Fibroblast of skin of right quadriceps (primary cell): ENCODE results near the gene IP6K2.

Source experiments
- DNase-seq: peaks from one replicate; pipeline ENCODE4 v3.0.0-alpha.2; 2013

IP6K2 gene

DNA sequence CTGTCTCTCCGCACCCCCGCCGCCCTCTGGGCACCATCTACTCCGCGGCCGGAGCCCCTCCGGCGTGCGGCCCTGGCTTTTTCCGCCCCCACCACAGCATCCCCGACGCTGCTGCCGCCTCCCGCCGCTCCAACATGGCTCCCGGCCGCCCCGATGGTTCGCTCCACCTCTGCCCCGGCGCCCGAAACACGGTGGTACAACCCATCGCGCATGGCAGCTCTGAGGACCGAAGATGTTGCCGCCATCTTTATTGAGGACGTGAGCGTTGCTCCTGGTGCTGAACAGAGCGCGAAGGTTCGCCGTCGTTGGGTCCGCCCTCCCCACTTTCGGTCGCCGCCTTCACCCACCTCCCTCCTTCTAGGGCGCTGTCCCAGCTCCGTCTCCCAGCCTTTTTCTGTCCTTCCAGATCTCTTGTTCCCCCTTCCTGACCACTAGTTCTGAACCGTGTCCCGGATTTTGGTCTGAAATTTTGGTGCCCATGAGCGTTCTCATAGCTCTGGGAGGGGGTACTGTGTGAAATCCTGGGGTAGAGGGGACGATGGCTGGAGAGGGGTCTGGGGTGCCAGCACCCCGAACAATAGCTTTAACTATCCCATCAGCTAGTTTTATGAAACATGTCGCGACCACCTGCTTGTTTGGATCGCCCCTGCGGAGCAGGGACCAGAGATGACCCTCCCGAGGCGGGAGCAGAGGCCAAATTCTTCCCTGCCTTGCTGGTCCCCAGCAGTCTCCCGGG lies 54.1 kb downstream of the IP6K2 start, which contains the start of gene CELSR3:
CELSR3 (minus strand) TSS at position 134 of the 736 bp plus-strand sequence. CDS start 252 bp downstream, outside the sequence.
- peak; percentile 87 for DNase-seq

DNA sequence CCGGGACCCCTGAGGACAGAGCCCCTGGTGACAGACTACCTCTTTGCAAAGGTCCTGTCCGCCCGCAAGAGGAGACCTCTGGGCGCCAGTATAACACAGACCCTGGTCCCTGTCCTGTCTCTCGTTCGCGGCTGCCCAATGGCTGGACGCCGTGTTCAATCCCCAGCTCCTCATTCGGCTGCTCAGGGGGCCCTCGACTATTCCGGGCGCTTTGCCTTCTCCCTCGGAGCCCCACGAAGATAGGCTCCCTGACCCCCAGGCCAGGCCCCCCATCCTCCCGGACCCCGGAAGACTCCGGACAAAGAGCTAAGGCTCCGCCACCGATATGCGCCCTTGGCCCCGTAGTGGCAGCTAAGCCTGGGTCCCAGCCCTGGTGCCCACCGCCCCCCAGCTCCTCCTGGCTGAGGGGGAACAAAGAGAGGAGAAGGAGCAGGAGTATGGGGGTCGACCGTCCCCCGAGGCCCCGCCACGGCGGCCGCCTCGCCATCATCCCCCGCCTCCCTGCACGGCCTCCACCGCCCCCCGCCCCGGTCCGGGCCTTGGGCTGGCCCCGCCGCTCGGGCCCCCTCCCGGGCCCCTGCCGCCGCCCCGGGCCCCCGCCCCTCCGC lies 54.8 kb downstream of the IP6K2 start:
- DNase-seq = no peak

DNA sequence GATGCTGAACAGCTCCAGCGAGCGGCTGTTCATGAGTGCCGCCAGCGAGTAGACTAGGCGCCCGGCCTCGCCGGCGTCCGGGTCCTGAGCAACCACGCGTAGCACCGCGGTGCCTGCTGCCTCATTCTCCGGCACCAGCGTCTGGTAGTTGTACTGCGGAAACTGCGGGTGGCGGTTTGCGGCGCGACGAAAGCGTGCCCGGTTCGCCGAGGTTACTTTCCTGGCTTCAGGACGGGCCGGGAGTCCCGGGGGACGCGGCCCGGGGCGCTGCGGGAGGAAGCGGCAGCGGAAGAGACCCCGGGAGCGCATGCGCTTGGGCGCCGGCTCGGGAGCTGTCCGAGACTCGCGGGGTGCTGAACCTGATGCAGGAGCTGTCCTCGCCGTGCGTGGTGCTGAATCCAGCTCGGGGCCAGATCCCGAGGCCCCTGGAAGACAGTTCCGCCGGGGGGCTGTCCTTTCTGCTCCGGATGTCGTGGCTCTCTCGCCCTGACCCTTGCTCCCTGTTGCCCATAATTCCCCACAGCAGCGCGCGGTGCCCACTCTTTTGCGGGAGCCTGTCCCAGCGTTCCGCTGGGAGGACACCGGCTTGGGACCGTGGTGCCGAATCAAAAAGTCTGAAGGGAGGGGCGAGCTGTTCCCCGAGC lies 55.4 kb downstream of the IP6K2 start:
- peak; percentile 29 for DNase-seq

DNA sequence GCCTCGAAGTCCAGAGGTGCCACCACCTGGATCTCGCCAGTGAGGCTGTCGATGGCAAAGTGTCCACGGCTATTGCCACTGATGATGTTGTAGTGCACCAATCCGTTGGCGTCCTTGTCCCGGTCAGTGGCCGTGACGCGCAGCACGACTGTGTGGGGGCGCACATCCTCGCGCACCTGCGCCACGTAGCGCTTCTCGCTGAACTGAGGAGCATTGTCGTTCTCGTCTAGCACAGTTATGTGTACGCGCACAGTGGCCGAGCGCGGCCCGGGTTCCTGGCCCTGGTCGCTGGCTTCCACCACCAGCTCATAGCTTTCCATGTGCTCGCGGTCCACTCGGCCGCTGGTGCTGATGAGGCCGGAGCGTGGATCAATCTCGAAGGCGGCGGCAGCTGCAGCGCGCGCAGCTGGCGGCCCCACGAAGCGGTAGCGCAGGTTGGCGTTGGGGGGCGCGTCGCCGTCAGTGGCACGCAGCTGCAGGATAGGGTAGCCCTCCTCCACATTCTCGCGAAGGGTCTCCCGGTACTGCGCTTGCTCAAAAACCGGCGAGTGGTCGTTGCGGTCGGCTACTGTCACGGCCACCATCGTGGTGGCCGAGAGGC lies 56.1 kb downstream of the IP6K2 start:
- DNase-seq = no peak

GRCh38 chr3:48656841-48657281 lies 60.2 kb downstream of the IP6K2 start:
- no peak for DNase-seq

GRCh38 chr3:48656061-48656840 lies 60.8 kb downstream of the IP6K2 start:
- peak; percentile 52 for DNase-seq

- DNase-seq = no peak
Measured at GRCh38 chr3:48655606-48656005, 61.4 kb downstream of the IP6K2 start.

- no peak for DNase-seq
Measured at GRCh38 chr3:48655063-48655462, 62.0 kb downstream of the IP6K2 start.

DNA sequence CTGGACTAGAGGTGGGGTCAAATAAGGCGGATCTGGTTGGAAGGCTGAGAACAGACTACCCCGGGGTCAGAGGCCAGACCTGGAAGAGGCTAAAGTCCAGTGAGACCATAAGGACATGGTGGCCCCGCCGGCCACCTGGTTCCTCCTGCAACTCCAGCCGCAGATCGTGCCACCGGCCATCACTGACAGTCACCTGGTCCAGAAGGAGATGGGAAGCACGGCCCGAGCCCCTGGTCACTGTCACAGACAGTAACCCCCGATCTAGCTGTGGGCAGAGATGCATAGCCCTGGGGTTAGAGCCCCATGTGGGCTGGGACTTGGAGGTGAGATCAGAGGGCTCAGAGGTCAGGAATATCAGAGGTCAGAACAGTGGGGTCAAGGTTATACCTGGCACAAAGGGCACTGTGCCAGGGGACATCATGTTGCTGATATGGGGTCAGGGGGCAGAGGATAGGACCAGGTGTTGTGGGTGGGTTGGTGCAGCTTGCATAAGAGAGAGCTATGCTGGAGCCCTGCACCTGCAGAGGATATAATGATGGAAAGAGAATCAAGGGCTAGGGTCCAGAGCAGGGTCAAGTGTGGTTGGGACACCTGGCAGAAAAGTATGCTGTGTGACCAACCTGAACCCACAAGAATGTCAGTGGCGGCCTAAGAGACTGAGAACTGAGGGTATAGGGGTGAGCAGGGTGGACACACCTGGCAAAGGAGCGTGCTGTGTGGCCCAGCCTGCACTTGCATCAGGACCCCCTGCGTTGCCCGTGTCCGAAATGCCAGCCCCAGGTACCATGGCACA lies 63.9 kb downstream of the IP6K2 start:
- DNase-seq = no peak

GRCh38 chr3:48651771-48652170 lies 65.2 kb downstream of the IP6K2 start:
- no peak for DNase-seq

DNA sequence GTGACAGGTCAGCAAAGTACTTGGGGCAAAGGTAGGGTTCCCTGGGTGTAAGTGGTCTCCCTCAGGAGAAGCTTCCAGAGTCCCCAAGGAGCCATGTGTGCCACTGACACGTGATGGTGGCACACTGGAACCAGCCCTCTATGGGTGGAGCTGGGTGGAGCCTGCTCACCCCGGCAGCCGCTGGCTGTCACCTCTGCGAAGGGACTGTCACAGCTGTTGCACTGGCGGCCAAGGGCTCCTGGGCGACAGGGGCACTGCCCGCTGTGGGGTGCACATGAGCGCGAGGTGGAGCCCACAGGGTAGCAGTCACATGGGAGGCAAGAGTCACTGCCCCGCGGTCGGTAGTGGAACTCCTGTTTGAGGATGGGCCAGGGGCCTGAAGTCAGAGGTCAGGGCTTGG lies 66.3 kb downstream of the IP6K2 start:
- no peak for DNase-seq

- DNase-seq = no peak
Measured at GRCh38 chr3:48648188-48648850, 68.7 kb downstream of the IP6K2 start.

DNA sequence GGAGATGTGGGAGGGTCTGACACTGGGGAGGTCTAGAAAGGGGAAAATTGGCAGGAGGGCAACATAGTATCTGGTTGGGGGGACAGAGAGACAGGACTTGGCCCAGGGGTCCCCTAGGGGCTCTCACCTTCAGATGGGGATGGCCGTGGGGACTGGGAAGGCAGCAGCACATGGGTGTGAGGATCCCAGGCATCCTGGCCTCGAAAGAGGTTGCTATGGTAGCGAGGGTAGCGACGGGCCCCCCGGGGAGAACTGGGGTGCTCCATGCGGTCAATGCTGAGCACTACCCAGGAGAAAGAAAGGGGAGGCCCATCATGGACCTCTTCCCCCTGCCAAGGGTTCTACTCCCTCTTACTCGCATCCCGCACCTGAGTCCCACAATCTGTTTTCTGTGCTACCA lies 69.3 kb downstream of the IP6K2 start:
- no peak for DNase-seq

DNA sequence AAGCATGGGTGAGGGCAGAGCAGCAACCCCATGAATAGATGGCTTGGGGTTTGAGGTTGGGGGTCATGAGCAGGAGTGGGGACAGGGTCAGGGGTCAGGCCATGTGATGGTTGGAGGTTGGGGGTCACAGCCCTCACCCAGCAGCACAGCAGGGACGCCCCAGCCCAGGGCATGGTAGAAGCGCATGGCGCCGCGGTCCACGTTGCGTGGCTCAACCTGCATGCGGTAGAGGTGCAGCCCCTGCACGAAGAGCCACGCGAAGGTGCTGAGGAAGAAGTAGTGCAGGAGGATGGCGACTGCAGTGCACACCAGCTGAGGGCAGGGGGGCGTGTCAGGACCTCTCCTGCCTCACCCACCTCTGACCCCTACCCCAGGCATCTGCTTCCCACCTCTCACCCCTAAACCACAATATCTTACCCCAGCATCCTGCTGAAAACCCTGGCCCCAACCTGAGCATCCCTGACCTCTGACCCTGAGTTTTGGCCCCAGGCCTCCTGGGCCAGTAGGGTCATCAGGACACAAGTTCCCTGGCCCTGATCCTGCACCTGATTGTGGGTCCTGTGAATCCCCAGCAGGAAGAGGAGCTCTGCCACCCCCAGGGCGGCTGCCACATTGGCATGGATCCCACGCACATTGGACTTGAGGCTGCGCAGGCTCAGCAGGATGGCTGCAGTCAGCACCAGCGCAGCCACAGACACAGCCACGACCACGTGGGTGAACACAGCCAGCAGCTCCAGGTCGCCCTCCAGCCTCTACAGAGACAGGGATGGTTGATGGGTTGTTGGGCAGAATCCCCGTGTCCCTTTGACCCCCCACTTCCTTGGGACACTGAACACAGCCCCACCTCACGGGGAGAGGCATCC lies 71.9 kb downstream of the IP6K2 start:
- no peak for DNase-seq

DNA sequence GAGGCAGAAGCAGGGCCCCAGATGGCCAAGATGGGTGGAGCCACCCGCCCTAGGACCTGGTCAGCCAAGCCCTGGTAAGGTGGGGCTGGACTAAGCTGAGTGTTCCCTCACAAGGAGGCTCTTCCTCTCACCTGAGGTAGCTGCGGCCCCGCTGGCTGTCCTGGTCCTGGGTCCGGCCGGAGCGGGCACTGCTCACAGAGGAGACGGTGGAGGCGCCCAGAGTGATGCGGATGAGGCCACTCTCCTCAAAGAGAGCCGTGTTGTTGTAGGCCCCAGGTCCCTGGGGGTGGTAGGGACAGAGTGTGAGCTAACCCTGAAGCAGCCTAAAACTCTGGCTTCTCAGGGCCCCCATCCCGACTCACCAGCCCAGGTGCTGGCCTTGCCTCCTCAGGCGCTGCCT lies 74.4 kb downstream of the IP6K2 start:
- no peak for DNase-seq

DNA sequence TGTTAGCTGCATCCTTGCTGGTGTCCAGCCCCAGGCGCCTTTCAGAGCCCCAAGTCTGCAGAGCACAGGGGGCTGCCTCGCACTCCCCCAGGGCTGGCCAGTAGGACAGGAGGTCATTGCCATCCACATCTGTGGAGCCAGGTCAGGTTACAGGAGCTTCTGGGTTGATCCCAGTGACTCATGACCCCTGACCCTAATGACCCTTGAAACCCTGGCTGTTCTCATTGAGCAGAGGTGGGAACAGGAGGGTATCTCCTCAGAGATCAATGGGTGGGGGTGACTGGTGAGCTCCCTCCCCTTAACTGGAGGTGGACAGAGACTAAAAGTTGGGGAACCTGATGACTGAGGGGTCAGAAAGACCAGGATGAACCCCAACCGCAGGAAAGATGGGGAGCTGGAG lies 75.6 kb downstream of the IP6K2 start:
- DNase-seq = no peak

DNA sequence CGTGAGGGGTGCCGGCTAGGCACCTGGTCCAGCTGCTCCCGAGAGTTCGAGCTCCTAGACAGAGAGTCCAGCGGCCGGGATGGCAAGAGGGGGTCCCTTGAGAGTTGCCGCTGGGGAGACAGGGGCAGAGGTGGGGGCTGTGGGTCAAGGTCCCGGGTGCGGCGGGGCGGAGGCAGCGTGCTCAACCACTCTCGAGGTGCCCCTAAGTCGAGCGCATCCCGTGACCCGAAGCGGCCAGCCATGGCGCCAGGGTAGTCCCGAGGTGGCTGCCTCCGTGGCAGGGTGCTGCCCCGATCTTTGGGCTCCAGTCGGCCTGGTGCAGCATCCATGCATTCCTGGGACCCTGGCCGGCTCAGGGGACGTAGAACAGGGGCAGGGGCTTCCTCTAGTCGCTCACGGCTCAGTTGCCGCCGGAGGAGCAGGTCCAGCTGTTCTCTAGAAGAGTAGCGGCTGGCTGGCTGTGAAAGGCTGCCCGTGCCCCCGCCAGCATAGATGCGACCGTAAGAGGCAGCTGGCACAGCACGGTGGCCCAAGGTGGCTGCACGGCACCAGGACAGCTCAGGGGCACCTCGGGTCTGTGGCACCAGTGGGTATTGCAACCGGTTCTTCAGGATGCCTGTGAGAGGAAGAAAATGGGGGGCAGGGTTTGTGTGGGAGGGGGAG lies 76.9 kb downstream of the IP6K2 start:
- no peak for DNase-seq
